GM06990 (cell line): Measurements from ENCODE around the gene DYRK3.

Experiments
- DNase-seq: peaks from one replicate; pipeline ENCODE4 v3.0.0-alpha.2; 2011; ENCODE audit not compliant: insufficient read length; ENCODE audit errors: extremely low read depth
- H3K27me3 ChIP-seq: replicated peaks from 2 replicates; pipeline ENCODE4 v1.6.0; 2011; ENCODE audit warnings: low read length; ENCODE audit not compliant: control insufficient read depth, insufficient read depth
- H3K36me3 ChIP-seq: 2 replicates; pipeline ENCODE4 v1.5.1; 2011; ENCODE audit warnings: low read length; ENCODE audit not compliant: control insufficient read depth, insufficient read depth
- H3K4me3 ChIP-seq: replicated peaks from 2 replicates; pipeline ENCODE4 v1.5.1; 2011; ENCODE audit warnings: low read depth, mild to moderate bottlenecking, control low read depth, low read length
- CTCF ChIP-seq: IDR thresholded peaks from 2 replicates; pipeline ENCODE4 v1.5.1; 2011; ENCODE audit warnings: low read length, control low read depth, mild to moderate bottlenecking, inconsistent platforms; ENCODE audit not compliant: insufficient read depth, poor library complexity, severe bottlenecking

DYRK3 gene

GRCh38 chr1:206668351-206668750 is 33.0 kb downstream of the DYRK3 start:
- Histone ChIP-seq H3K27me3 (no peaks in the 10 kb centered on the region), H3K4me3 (no peak overlapping the region), H3K36me3 (no peaks in the 10 kb centered on the region)
- no peak for TF ChIP-seq CTCF
- no peak for DNase-seq

DNA sequence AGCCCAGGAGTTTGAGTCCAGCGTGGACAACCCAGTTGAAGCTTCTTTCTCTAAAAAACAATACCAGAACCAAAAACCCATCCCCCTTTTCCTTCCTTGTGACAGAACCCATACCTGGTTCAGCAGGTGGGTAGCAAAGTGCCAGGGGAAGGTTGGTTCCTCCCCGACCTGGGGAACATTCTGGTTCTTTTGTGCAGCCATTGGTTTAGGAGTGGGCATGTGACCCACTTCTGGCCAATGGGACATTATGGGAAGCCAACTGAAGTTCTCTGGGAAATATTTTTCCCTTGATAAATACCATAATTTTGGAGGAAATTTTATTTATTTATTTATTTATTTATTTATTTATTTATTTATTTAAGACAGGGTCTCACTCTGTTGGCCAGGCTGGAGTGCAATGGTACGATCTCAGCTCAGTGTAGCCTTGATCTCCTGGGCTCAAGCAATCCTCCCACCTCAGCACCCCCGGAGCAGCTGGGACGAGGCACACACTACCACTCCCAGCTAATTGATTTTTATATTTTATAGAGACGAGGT is 33.6 kb downstream of the DYRK3 start:
- no peak for TF ChIP-seq CTCF
- DNase-seq: no peak
- H3K36me3 ChIP-seq: no peaks in the 10 kb centered on the region
- no peaks in the 10 kb centered on the region for H3K27me3 ChIP-seq
- H3K4me3 ChIP-seq: no peak overlapping the region

GRCh38 chr1:206672011-206672688 is 36.8 kb downstream of the DYRK3 start:
- no peak overlapping the region for H3K4me3 ChIP-seq
- H3K27me3 ChIP-seq: no peaks in the 10 kb centered on the region
- no peaks in the 10 kb centered on the region for H3K36me3 ChIP-seq
- TF ChIP-seq CTCF: no peak
- DNase-seq: no peak

GRCh38 chr1:206672844-206673758 is 37.8 kb downstream of the DYRK3 start:
- Histone ChIP-seq H3K4me3 (no peak overlapping the region), H3K27me3 (no peaks in the 10 kb centered on the region), H3K36me3 (no peaks in the 10 kb centered on the region)
- no peak for TF ChIP-seq CTCF
- DNase-seq: peak; percentile 44

- no peak for DNase-seq
- H3K27me3 ChIP-seq: no peaks in the 10 kb centered on the region
- no peak for TF ChIP-seq CTCF
These were observed 38.9 kb downstream of the DYRK3 start for GRCh38 chr1:206674236-206674635.

More at GRCh38 chr1:206674236-206674635, 38.9 kb downstream of the DYRK3 start:
- H3K36me3 ChIP-seq: no peaks in the 10 kb centered on the region
- H3K4me3 ChIP-seq: no peak overlapping the region
